Activated T-helper 2 cell treated with anti-CD3 and anti-CD28 coated beads, Interferon-gamma antibody, Interleukin-2, Interleukin-4, amounts not matched to agents 10 μg/mL and 5 μg/mL and 100 μg/mL, durations not matched to agents 14 hours and 24 hours and 36 hours (primary cell): Measurements from ENCODE around the gene NRBP1. TPM values are rescaled to one million over a fixed set of nuclear protein-coding genes. Genes with fewer than 3 reads are reported as not detected.
"Not testable (repeated sequence)": the region's sequence is repeated elsewhere in the genome, so short reads cannot be mapped to it uniquely, and the experiment has no call there.

Experiments
- DNase-seq: peaks from one replicate; pipeline ENCODE4 v3.0.0; 2021; ENCODE audit warnings: low spot score
- H3K27ac Mint-ChIP-seq: one replicate; pipeline ENCODE4 v1.8.0; 2021; ENCODE audit warnings: mixed read lengths
- H3K27me3 Mint-ChIP-seq: one replicate; pipeline ENCODE4 v1.8.0; 2021; ENCODE audit warnings: low read depth, mixed read lengths
- H3K36me3 Mint-ChIP-seq: one replicate; pipeline ENCODE4 v1.8.0; 2021; ENCODE audit warnings: low read depth, mixed read lengths
- H3K4me1 Mint-ChIP-seq: one replicate; pipeline ENCODE4 v1.8.0; 2021; ENCODE audit warnings: low read depth, mixed read lengths
- H3K4me3 Mint-ChIP-seq: one replicate; pipeline ENCODE4 v1.8.0; 2021; ENCODE audit warnings: low read depth, mild to moderate bottlenecking, moderate library complexity, mixed read lengths
- H3K9me3 Mint-ChIP-seq: one replicate; pipeline ENCODE4 v1.8.0; 2021; ENCODE audit warnings: mixed read lengths
- intact Hi-C: fragments of 100-400 bp; cut with micrococcal nuclease; formaldehyde crosslinking; loops from one replicate; pipeline ENCODE4 v1.15.1; 2023
- total RNA-seq: library from RNA; stranded (reverse); gene quantifications from 2 replicates; pipeline ENCODE4 v1.2.3, GENCODE V29; 2022

NRBP1 gene
- total RNA-seq, 1 donor from 2014 or later: 106 TPM

DNA sequence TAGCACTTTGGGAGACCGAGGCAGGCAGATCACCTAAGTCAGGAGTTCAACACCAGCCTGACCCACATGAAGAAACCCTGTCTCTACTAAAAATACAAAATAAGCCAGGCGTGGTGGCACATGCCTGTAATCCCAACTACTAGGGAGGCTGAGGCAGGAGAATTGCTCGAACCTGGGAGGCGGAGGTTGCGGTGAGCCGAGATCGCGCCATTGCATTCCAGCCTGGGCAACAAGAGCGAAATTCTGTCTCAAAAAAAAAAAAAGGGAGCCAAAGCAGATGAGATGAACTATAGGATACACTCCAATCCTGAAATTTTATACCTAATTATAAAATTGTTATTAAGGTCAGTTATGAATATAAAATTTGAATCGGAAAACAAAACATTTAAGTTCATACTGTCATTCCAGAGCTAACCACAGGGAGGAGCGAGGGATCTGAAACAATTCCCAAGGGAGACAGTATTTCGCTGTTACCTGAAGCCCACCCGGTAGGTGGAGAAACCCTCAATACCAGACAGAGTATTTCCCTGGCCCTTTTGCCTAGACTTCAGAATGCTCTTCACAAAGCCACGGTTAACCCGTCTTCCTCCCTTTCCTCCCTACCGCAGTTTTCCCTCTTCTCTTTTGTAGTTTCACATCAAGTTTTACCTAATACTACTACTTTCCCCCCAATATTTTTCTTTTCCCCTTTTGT lies 20.5 kb upstream of the NRBP1 start:
- Mint-ChIP-seq H3K9me3 (no peaks in the 10 kb centered on the region), H3K27me3 (peaks cover 2% of the 10 kb centered on the region), H3K36me3 (peaks cover 38% of the 10 kb centered on the region), H3K4me3 (peak overlapping the region; percentile 89), H3K27ac (peak overlapping the region; percentile 74), H3K4me1 (peaks cover 25% of the 10 kb centered on the region)
- DNase-seq: no peak
- intact Hi-C loops: loop anchor here (2.0 kb wide), 1 partner anchor 37 kb away; the partner anchor contains the start of genes EIF2B4 and SNX17

DNA sequence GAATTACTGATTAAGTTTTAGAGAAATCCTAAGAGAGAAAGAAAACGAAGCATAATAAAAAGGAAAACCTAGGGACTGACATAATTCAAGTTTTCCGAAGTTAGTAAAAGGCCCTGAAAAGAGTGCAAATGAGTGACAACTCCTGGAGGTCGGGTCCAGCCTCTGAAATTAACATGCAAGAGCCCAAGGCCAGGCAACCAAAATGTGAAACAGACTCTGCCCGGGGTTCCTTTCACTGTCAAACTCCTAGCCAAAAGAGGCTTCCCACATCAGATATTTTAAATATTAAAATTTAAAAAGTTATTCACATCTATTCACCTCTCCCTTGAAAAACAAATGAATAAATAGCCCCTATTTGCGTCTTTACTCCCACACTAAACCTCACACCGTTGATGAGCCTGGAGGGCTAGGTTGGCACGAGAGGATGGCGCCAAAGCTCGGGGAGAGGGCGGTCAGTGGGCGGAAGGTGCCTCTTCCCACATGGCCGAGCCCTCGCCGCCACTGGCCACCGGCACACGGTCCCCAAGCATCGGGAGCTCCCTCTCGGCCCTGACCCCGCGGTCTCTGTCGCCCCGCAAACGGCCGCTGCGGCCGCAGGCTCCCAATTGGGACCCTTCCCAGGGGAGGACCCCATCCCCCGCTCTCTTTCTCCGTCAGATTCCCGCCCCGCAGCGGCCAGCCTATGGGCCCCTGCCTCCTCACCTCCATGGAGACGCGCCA lies 19.7 kb upstream of the NRBP1 start:
- intact Hi-C loops: loop anchor here (1.0 to 2.0 kb wide), 3 partner anchors 20 to 52 kb away; partner anchors contain the start of genes EIF2B4, GTF3C2, NRBP1 and SNX17
- Mint-ChIP-seq H3K27ac (peak overlapping the region; percentile 74), H3K36me3 (peaks cover 33% of the 10 kb centered on the region), H3K27me3 (peaks cover 3% of the 10 kb centered on the region), H3K4me3 (peak overlapping the region; percentile 89), H3K4me1 (peaks cover 20% of the 10 kb centered on the region), H3K9me3 (no peaks in the 10 kb centered on the region)
- DNase-seq: peak; percentile 20

DNA sequence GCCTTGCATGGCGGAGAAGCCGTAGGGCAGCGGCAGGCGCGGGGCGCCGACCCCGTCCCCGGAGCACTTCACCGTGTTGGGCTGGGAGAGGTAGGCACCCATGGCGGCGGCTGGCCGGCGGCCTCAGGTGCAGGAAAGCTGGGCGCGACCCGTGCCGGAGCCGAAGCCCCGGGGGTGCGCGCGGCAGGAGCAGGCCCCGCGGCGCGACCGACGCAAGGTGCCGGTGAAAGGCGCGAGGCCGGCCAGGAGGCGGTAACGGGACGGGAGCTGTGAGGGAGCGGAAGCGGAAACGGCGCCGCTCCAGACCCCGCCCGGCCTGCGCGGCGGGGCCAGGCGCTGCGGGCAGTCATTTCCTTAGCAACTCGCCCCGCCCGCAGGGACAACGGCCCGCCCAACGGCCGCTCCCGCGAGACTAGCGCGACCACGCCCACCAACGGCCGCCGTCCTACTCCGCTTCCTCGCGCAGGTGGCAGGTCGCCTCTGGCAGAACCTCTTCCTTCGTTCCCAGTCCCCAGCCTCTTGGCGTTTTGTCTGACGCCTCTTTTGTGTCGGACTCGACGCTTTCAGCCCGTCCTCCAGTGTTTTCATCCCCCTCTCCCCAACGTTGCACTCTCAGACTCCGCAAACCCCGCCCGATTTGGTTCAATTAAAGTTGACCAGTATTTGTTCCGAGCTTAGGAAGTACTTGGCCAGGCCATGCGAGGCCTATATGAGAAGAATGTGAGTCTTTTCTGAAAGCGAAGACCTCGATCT lies 18.9 kb upstream of the NRBP1 start, which contains the start of gene PPM1G:
Gene PPM1G, minus strand, starts transcription at position 271 of the 753 bp plus-strand sequence. Its CDS starts 169 bp downstream, at position 102.
- Mint-ChIP-seq H3K36me3 (peaks cover 27% of the 10 kb centered on the region), H3K27me3 (peaks cover 3% of the 10 kb centered on the region), H3K9me3 (no peaks in the 10 kb centered on the region), H3K4me3 (peak within 1 kb of the TSS; percentile 89), H3K27ac (peak within 1 kb of the TSS; percentile 88), H3K4me1 (peaks cover 20% of the 10 kb centered on the region)
- peak; percentile 96 for DNase-seq
- intact Hi-C loops: loop anchor here (1.0 to 2.0 kb wide), 3 partner anchors 19 to 53 kb away; partner anchors contain the start of genes EIF2B4, GTF3C2, NRBP1 and SNX17

DNA sequence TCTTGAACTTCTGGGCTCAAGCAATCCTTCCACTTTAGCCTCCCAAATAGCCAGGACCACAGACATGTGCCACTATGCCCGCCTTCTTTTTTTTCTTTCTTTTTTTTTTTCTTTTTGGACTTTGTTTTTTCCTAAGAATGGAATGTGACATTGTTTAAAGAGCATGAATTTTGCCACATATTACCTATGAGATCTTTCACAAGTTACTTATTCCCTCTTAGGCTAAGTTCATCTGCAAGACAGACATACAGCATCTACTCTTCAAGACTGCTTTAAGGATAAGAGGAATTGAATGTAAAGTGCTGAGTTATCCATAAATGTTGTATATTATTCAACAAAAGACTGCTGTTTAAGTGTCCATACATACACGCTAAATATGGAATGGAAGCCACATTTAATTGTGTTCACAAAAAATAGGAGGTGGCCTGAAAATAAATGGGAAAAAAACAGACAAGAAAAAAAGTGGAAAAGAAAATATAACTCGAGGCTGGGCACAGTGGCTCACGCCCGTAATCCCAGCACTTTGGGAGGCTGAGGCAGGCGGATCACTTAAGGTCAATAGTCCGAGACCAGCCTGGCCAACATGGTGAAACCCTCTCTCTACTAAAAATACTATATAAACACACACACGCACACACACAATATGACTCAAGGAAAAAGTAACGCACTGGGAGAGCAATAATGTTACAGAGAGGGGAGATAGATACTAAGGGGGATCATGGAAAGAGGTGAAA lies 15.8 kb upstream of the NRBP1 start:
- Mint-ChIP-seq H3K36me3 (peaks cover 6% of the 10 kb centered on the region), H3K4me3 (no peak overlapping the region), H3K4me1 (peaks cover 13% of the 10 kb centered on the region), H3K9me3 (no peaks in the 10 kb centered on the region), H3K27ac (no peak overlapping the region), H3K27me3 (peaks cover 5% of the 10 kb centered on the region)
- DNase-seq: no peak
- intact Hi-C loops: no loop called here

DNA sequence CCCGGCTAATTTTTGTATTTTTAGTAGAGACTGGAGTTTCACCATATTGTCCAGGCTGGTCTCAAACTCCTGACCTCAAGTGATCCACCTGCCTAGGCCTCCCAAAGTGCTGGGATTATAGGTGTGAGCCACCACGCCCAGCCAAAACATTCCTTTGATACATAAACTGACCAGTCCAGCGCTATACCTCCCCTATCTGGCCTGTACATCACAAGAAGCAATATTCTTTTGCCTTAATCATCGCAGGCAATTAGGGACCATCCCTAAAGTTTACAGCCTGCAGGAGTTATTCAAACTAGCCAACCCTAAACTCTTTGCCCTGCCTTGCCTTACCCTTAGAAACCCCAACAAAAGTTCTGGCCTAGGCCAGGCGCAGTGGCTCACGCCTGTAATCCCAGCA lies 12.3 kb upstream of the NRBP1 start:
- Mint-ChIP-seq H3K27ac (no peak overlapping the region), H3K27me3 (peaks cover 6% of the 10 kb centered on the region), H3K9me3 (no peaks in the 10 kb centered on the region), H3K4me3 (no peak overlapping the region), H3K4me1 (no peaks in the 10 kb centered on the region), H3K36me3 (no peaks in the 10 kb centered on the region)
- intact Hi-C loops: no loop called here
- no peak for DNase-seq

DNA sequence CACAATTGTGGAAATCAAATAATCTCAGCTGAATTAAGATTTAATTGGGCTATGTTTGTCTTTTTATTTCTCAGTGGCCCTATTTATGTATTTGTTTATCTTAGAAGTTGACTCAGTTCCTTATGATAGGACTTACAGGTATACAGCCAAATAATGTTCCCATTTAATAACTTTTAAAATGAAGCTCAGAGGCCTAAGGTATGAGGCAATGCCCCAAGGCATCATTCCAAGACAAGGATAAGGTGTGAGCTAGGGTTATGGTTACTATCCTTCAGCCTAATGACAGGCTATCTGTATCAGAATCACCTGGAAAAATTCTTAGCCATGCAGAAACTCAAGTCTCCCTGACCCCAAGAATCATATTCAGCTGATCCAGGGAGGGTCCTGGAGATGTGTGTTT lies 7.4 kb upstream of the NRBP1 start:
- Mint-ChIP-seq H3K9me3 (no peaks in the 10 kb centered on the region), H3K27ac (no peak overlapping the region), H3K36me3 (no peaks in the 10 kb centered on the region), H3K27me3 (peaks cover 5% of the 10 kb centered on the region), H3K4me3 (no peak overlapping the region), H3K4me1 (no peaks in the 10 kb centered on the region)
- intact Hi-C loops: no loop called here
- DNase-seq: no peak

DNA sequence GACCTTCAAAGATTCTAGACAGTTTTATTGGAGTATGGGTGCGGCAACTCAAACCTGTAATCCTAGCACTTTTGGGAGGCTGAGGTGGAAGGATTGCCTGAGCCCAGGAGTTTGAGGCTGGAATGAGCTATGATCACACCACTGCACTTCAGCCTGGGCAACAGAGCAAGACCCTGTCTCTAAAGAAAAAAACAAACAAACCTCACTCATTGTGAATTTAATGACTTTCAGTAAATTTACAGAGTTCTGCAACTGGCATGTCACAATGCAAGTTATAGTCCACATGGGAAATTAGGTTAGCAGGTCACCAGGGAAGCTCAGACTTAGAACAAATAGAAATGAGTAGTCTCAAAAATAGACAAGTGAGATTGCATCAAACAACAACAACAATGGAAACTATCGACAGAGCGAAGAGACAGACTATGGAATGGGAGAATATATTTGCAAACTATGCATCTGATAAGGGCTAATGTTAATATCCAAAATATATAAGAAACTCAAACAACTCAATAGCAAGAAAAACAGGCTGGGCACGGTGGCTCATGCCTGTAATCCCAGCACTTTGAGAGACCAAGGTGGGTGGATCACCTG lies 6.7 kb upstream of the NRBP1 start:
- Mint-ChIP-seq H3K4me3 (no peak overlapping the region), H3K9me3 (no peaks in the 10 kb centered on the region), H3K4me1 (no peaks in the 10 kb centered on the region), H3K27me3 (peaks cover 5% of the 10 kb centered on the region), H3K36me3 (no peaks in the 10 kb centered on the region), H3K27ac (no peak overlapping the region)
- intact Hi-C loops: no loop called here
- no peak for DNase-seq

DNA sequence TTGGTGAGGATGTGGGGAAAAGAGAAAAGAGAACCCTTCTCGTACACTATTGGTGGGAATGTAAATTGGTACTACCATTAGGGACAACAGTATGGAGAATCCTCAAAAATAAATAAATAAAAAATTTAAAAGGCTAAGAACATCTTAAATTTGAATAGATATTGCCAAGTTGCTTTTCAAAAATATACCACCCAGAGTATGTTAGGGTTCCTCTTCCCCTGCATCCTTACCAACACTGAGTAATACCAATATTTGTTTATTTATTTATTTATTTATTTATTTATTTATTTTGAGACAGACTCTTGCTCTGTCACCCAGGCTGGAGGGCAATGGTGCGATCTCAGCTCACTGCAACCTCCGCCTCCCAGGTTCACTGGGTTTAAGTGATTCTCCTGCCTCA lies 5.5 kb upstream of the NRBP1 start:
- peaks cover 5% of the 10 kb centered on the region for H3K27me3 Mint-ChIP-seq
- no peaks in the 10 kb centered on the region for H3K36me3 Mint-ChIP-seq
- H3K9me3 Mint-ChIP-seq: no peaks in the 10 kb centered on the region
- H3K4me1 Mint-ChIP-seq: peaks cover 5% of the 10 kb centered on the region
- H3K4me3 Mint-ChIP-seq: no peak overlapping the region
- H3K27ac Mint-ChIP-seq: no peak overlapping the region
- intact Hi-C loops: no loop called here
- no peak for DNase-seq

DNA sequence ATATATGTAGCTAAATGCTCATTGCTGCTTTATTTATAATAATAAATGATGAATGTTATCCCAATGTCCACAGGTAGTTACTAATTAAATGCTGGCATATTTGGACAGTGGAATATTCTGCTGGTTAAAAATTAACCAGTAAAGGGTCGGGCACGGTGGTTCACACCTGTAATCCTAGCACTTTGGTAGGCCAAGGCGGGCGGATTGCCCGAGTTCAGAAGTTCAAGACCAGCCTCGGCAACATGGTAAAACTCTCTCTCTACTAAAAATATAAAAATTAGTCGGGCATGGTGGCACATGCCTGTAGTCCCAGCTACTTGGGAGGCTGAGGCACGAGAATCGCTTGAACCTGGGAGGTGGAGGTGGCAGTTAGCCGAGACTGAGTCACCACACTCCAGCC lies 3.4 kb upstream of the NRBP1 start:
- H3K4me1 Mint-ChIP-seq: peaks cover 13% of the 10 kb centered on the region
- H3K9me3 Mint-ChIP-seq, H3K4me3 Mint-ChIP-seq, H3K27ac Mint-ChIP-seq, DNase-seq, H3K27me3 Mint-ChIP-seq, H3K36me3 Mint-ChIP-seq: not testable (repeated sequence)
- intact Hi-C loops: loop anchor here (5.0 kb wide), 2 partner anchors 53 to 257 kb away; partner anchors contain the start of genes EIF2B4 and SNX17

DNA sequence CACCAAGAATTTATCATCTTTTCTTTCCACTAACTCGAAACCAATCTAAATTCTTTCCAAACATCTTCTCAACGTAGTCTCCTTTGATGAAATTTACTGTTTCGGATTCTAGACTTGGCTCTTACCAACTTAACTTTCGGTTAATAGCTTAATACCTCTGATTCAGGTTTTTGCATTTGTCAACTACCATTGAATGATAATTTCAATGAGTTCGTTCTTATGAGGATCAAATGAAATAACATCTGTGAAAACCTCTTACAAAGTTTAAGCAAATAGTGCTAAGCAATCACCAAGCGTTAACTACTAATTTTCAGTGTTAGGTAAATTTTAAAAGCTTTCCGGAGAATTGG lies 593 bp upstream of the NRBP1 start:
- peaks cover 8% of the 10 kb centered on the region for H3K36me3 Mint-ChIP-seq
- intact Hi-C loops: loop anchor here (1.0 to 5.0 kb wide), 7 partner anchors 19 to 254 kb away; partner anchors contain the start of genes CCDC121, EIF2B4, GPN1 and GTF3C2

DNA sequence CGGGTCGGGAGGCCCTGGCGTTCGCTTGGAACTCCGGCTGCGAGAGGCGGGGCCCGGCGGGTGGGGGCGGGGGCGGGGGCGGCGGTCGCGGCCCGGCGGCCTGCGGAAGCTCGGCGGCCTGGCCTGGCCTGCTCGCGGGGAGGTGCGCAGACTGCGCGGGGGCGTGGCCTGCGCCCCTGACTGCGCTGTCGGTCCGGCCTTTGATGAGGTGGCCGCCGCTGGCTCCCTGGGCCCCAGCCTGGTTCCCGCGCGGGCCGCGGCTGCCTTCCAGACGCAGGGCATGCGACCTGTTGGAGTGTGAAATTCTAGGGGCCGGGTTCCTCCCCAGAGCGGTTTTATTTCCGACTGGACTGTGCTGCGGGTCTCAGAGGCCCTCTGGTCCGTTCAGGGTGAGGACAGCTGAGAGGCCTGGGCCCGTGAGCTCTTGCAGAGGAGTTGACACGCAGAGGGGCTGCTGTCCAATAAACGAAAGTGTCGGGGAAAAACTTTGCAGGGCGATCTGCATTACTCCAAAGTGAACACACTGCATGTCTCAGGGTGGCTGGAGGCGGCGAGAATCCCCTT lies 629 bp downstream of the NRBP1 start:
- H3K9me3 Mint-ChIP-seq: no peaks in the 10 kb centered on the region
- intact Hi-C loops: loop anchor here (1.0 to 5.0 kb wide), 7 partner anchors 20 to 253 kb away; partner anchors contain the start of genes CCDC121, EIF2B4, GPN1 and GTF3C2
- peaks cover 25% of the 10 kb centered on the region for H3K4me1 Mint-ChIP-seq
- H3K4me3 Mint-ChIP-seq: peak overlapping the region; percentile 98
- peaks cover 20% of the 10 kb centered on the region for H3K36me3 Mint-ChIP-seq
- H3K27ac Mint-ChIP-seq: peak overlapping the region; percentile 98
- DNase-seq: peak; percentile 76
- no peaks in the 10 kb centered on the region for H3K27me3 Mint-ChIP-seq

More for the DNA sequence above, 593 bp upstream of the NRBP1 start:
- Mint-ChIP-seq H3K27ac (peak overlapping the region; percentile 96), H3K4me1 (peaks cover 25% of the 10 kb centered on the region), H3K4me3 (peak overlapping the region; percentile 97), H3K9me3 (no peaks in the 10 kb centered on the region), H3K27me3 (no peaks in the 10 kb centered on the region)
- no peak for DNase-seq
